ENCODE measurements around the gene LRIG3.
"Not testable (repeated sequence)": the region's sequence is repeated elsewhere in the genome, so short reads cannot be mapped to it uniquely, and the experiment has no call there.

Gene LRIG3

GRCh38 chr12:58906917-58907316, 13.4 kb downstream of the LRIG3 start:
- no peak for DNase-seq (ENCODE audit: low read depth)

- DNase-seq (ENCODE audit: low read depth), result no peak
These were observed 14.9 kb downstream of the LRIG3 start for GRCh38 chr12:58905422-58905821.

GRCh38 chr12:58902726-58903125, 17.6 kb downstream of the LRIG3 start:
- not testable (repeated sequence) for DNase-seq (ENCODE audit: low read depth)

GRCh38 chr12:58901664-58902063, 18.6 kb downstream of the LRIG3 start:
- DNase-seq (ENCODE audit: low read depth), result no peak

GRCh38 chr12:58897969-58898368, 22.3 kb downstream of the LRIG3 start:
- DNase-seq (ENCODE audit: low read depth), result no peak

- DNase-seq (ENCODE audit: low read depth), result no peak
These were observed 24.0 kb downstream of the LRIG3 start for GRCh38 chr12:58896278-58896677.

GRCh38 chr12:58895053-58895452, 25.3 kb downstream of the LRIG3 start:
- DNase-seq (ENCODE audit: low read depth), result no peak

GRCh38 chr12:58894040-58894439, 26.3 kb downstream of the LRIG3 start:
- no peak for DNase-seq (ENCODE audit: low read depth)

- DNase-seq (ENCODE audit: low read depth), result no peak
These were observed 26.8 kb downstream of the LRIG3 start for GRCh38 chr12:58893495-58893894.

- no peak for DNase-seq (ENCODE audit: low read depth)
These were observed 30.7 kb downstream of the LRIG3 start for GRCh38 chr12:58889557-58889956.

GRCh38 chr12:58888131-58888783, 32.0 kb downstream of the LRIG3 start:
- no peak for DNase-seq (ENCODE audit: low read depth)

- no peak for DNase-seq (ENCODE audit: low read depth)
These were observed 33.2 kb downstream of the LRIG3 start for GRCh38 chr12:58887068-58887467.

- DNase-seq (ENCODE audit: low read depth), result no peak
These were observed 33.8 kb downstream of the LRIG3 start for GRCh38 chr12:58886474-58886873.

GRCh38 chr12:58884916-58885315, 35.4 kb downstream of the LRIG3 start:
- no peak for DNase-seq (ENCODE audit: low read depth)

GRCh38 chr12:58883576-58884334, 36.5 kb downstream of the LRIG3 start:
- DNase-seq (ENCODE audit: low read depth), result no peak

GRCh38 chr12:58882826-58883225, 37.5 kb downstream of the LRIG3 start:
- DNase-seq (ENCODE audit: low read depth), result no peak

GRCh38 chr12:58881816-58882215, 38.5 kb downstream of the LRIG3 start:
- DNase-seq (ENCODE audit: low read depth), result no peak

- DNase-seq (ENCODE audit: low read depth), result no peak
These were observed 39.7 kb downstream of the LRIG3 start for GRCh38 chr12:58880639-58881038.

GRCh38 chr12:58877243-58877743, 43.0 kb downstream of the LRIG3 start:
- DNase-seq (ENCODE audit: low read depth), result no peak

GRCh38 chr12:58873496-58873895, 46.8 kb downstream of the LRIG3 start:
- no peak for DNase-seq (ENCODE audit: low read depth)

GRCh38 chr12:58871556-58871955, 48.7 kb downstream of the LRIG3 start:
- no peak for DNase-seq (ENCODE audit: low read depth)

- no peak for DNase-seq (ENCODE audit: low read depth)
These were observed 49.7 kb downstream of the LRIG3 start for GRCh38 chr12:58870595-58870994.

- DNase-seq (ENCODE audit: low read depth), result no peak
These were observed 59.5 kb downstream of the LRIG3 start for GRCh38 chr12:58860788-58861240.

Data from T-helper 22 cell (primary cell).